ENCODE data around the gene KCTD1. TPM values are rescaled to one million over a fixed set of nuclear protein-coding genes. Genes with fewer than 3 reads are reported as not detected.

The KCTD1 gene
- total RNA-seq, 2 experiments from 2014 or later = 4.4 to 5.6 TPM

DNA sequence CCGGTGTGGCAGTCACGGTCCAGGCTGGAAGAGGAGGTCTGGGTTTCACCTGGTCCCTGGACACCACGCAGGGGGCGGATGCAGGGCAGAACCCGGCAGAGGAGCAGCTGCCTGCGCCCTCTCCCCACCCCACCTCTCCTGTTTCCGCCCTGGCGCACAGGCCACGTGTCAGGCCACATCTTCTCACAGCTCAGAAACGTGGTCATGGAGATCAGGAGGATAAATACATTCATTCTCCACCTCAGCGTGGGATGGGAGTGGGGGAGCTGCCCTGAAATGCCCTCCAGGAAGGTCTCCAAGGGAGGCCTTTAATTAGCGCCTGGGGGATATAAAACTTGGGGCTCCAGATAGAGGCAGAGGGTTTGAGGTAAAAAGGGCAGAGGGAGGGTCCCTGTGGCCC lies 142.0 kb downstream of the KCTD1 start:
- ChIA-PET POLR2A (no interaction called here), CTCF (interaction anchor here (1.0 kb wide), 1 partner anchor 23 kb away, joined by 3 read pairs; no protein-coding TSS in a partner anchor)
- Mint-ChIP-seq H3K36me3 (ENCODE audit: low read depth) (no peaks in the 10 kb centered on the region), H3K27me3 (no peaks in the 10 kb centered on the region), H3K27ac (no peak overlapping the region), H3K4me1 (no peaks in the 10 kb centered on the region), H3K4me3 (no peak overlapping the region), H3K9me3 (no peaks in the 10 kb centered on the region)
- DNase-seq = no peak

- no peaks in the 10 kb centered on the region for H3K36me3 Mint-ChIP-seq (ENCODE audit: low read depth)
- no peak for DNase-seq
- POLR2A ChIA-PET = no interaction called here
- no peaks in the 10 kb centered on the region for H3K27me3 Mint-ChIP-seq
- H3K27ac Mint-ChIP-seq = no peak overlapping the region
- no peaks in the 10 kb centered on the region for H3K4me1 Mint-ChIP-seq
- no peaks in the 10 kb centered on the region for H3K9me3 Mint-ChIP-seq
- no peak overlapping the region for H3K4me3 Mint-ChIP-seq
- CTCF ChIA-PET = interaction anchor here (1.0 kb wide), 1 partner anchor 22 kb away, joined by 3 read pairs; no protein-coding TSS in a partner anchor
These were observed 143.1 kb downstream of the KCTD1 start for GRCh38 chr18:26405190-26405801.
